ENCODE measurements around the gene MYOD1.

DNA sequence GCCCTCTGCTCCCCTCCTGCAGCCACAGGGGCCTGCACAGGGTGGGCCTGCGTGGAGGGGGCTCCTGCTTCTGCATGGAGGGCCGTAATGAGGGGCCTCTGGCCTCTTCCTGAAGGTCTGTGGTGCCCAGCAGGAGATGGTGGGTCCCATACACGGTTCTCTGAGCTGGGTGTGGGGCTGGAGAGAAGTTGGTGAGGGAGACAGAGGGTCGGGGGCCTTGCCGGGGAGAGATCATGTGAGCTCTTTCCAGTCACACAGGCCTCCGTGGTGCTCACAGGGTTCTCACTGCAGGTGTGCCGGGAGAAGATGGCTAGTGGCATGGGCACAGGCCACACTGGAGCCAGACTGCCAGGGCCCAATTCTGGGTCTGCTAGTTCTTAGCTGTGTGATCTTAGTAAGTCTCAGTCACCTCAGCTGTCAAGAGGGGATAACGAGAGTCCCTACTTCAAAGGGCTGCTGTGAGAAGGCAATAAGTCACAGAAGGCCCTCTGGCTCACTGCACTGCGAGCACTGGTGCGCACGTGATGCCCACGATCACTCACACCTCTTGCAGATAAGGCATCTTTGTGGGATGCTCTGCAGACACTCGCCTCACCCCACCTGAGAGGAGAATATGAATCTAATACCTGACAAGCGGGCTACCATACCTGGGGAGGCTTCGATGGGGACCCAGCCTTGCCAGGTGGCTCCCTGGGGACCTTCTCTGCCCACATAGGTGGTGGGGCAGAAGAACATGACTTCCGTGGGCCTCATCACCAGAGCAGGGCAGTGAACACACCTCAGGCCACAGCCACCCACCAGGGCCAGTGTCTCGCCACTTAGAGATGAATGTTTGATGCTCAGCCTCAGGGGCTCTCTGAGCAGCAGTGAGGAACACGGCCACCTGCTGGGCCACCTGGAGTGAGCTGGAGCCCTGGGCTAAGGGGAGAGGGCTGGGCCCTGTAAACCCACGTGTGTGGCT, 29.7 kb downstream of the MYOD1 start:
- TF ChIP-seq EZH2 (IDR thresholded peaks at IDR 0.05) = no peak
- no peak for TF ChIP-seq POLR2AphosphoS5 (IDR thresholded peaks at IDR 0.05; ENCODE audit: borderline replicate concordance, low read depth, low read length)

Measured in SK-N-MC (cell line).